Mucosa of descending colon (tissue), 3 donors: ENCODE results near the gene IL12B. TPM values are rescaled to one million over a fixed set of nuclear protein-coding genes. Genes with fewer than 3 reads are reported as not detected.

ENCODE experiments used
- ATAC-seq: fragments of 200-7000 bp; cut with Tn5 transposase; one replicate; pipeline ENCODE4 v1.9.1; 2020; ENCODE audit warnings: mild to moderate bottlenecking, moderate library complexity
- DNase-seq, 3 donors: peaks; one replicate each; pipeline ENCODE4 v3.0.0-alpha.2; 2020
- H3K36me3 ChIP-seq: fragments of 200-600 bp; one replicate; pipeline ENCODE4 v1.8.0; 2021; ENCODE audit warnings: low read depth, mild to moderate bottlenecking
- H3K4me1 ChIP-seq: fragments of 200-600 bp; one replicate; pipeline ENCODE4 v1.8.0; 2021; ENCODE audit warnings: low read depth, mild to moderate bottlenecking
- H3K4me3 ChIP-seq: fragments of 200-600 bp; one replicate; pipeline ENCODE4 v1.8.0; 2021; ENCODE audit warnings: mild to moderate bottlenecking
- H3K9me3 ChIP-seq: fragments of 200-600 bp; one replicate; pipeline ENCODE4 v1.8.0; 2021; ENCODE audit warnings: mild to moderate bottlenecking
- intact Hi-C, 2 donors: fragments of 100-400 bp; cut with DNase I in 1 of 2; cut with micrococcal nuclease in 1 of 2; formaldehyde crosslinking; loops; one replicate each; pipeline versions ENCODE4 v1.11.0 to v1.11.1; 2022; cut with DNase I, micrococcal nuclease
- total RNA-seq, 3 donors: library from RNA; stranded (reverse); fragmentation: NEBNext Ultra II Directional in 2 of 3; extraction: Animal tissue kit (Norgen Biotek cat#: 25700) in 2 of 3; gene quantifications; one replicate each; pipeline versions ENCODE4 v1.2.1 to v1.2.4, GENCODE V29; 2021 to 2023
- TF ChIP-seq, protein P1 (sequence below): fragments of 200-600 bp; IDR thresholded peaks from one replicate; pipeline ENCODE4 v1.8.0; 2022; ENCODE audit warnings: antibody characterized with exemption, mild to moderate bottlenecking
- donor health status: DM: no; HTN: no; CAD: no; lungs with moderate emphysema.
- donor health status: DM: no; HTN: no; CAD: no.
- donor health status: DM: no; HTN: yes; CAD: no.

IL12B gene
- total RNA-seq, 3 donors from 2014 or later: not detected

DNA sequence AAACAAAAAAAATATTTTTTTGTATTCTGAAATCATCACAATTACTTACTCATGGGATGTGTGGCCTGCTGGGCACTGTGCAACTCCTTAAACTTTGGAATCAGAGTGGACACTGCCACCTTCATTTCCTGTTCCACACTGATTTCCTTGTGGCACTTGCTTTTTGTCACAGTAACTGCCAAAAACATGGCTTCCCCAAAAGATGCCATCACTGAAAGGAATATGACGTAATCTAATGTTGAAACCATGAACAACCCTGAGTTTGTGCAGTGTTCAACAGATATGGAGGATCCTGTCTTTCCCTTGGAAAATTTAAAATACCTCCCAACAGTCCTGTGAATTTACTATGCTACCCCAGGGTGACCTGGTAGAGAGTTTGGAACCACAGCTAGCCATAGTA is 12.6 kb upstream of the IL12B start:
- intact Hi-C loops: no loop called here
- TF ChIP-seq, protein P1, sequence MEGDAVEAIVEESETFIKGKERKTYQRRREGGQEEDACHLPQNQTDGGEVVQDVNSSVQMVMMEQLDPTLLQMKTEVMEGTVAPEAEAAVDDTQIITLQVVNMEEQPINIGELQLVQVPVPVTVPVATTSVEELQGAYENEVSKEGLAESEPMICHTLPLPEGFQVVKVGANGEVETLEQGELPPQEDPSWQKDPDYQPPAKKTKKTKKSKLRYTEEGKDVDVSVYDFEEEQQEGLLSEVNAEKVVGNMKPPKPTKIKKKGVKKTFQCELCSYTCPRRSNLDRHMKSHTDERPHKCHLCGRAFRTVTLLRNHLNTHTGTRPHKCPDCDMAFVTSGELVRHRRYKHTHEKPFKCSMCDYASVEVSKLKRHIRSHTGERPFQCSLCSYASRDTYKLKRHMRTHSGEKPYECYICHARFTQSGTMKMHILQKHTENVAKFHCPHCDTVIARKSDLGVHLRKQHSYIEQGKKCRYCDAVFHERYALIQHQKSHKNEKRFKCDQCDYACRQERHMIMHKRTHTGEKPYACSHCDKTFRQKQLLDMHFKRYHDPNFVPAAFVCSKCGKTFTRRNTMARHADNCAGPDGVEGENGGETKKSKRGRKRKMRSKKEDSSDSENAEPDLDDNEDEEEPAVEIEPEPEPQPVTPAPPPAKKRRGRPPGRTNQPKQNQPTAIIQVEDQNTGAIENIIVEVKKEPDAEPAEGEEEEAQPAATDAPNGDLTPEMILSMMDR: no peak
- DNase-seq: no peak
- Histone ChIP-seq H3K9me3 (no peaks in the 10 kb centered on the region), H3K4me3 (no peak overlapping the region), H3K36me3 (no peaks in the 10 kb centered on the region), H3K4me1 (no peaks in the 10 kb centered on the region)
- no peak for ATAC-seq

DNA sequence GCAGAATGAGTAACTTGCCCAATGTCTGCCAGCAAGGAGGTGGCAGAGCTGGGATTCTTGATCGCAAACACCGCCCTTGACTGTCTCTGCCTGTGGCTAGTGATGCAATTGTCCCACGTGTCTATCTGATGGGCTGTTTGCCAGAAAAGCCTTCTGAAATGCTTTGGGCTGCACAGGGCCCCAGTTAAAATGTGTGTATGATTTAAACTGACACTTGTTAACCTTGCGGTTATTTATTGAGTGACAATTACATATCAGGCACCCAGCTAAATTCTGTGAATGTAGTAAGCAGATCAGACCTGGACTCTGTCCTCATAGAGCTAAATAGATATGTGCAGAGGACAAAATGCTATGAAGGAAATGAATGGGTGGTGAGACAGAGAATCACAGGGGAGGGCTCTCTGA is 11.6 kb upstream of the IL12B start:
- ATAC-seq (peak; percentile 75), DNase-seq (peak in 1 of 3 donors; percentile 57)
- intact Hi-C loops: no loop called here

GRCh38 chr5:159341145-159341544 is 10.9 kb upstream of the IL12B start:
- intact Hi-C loops: no loop called here
- DNase-seq: no peak
- Histone ChIP-seq H3K4me3 (no peak overlapping the region), H3K36me3 (no peaks in the 10 kb centered on the region), H3K9me3 (no peaks in the 10 kb centered on the region), H3K4me1 (no peaks in the 10 kb centered on the region)
- ATAC-seq: no peak
- TF ChIP-seq, protein P1: no peak

More for the DNA sequence above, 11.6 kb upstream of the IL12B start:
- TF ChIP-seq, protein P1: no peak
- no peaks in the 10 kb centered on the region for H3K4me1 ChIP-seq
- no peaks in the 10 kb centered on the region for H3K36me3 ChIP-seq
- H3K4me3 ChIP-seq: no peak overlapping the region
- H3K9me3 ChIP-seq: no peaks in the 10 kb centered on the region

DNA sequence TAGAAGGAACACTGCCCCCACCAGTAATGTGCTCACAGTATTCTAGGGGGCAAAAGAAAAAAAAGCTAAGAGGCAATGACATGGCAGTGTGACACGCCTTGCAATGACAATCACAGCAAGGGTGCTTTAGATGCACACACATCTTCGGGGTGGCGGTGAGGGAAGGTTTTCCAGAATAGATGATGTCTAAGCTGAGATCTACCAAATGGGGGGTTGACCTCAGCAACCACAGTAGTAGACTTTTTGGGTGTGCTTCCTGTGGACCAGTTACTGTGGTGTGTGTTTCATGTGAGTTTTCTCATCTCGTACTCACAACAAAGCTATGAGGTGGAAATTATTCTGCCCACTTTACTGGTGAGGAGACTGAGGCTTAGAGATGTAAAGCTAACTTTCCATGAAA is 10.2 kb upstream of the IL12B start:
- ATAC-seq (no peak), DNase-seq (no peak)
- TF ChIP-seq, protein P1: no peak
- Histone ChIP-seq H3K9me3 (no peaks in the 10 kb centered on the region), H3K4me1 (no peaks in the 10 kb centered on the region), H3K36me3 (no peaks in the 10 kb centered on the region), H3K4me3 (no peak overlapping the region)
- intact Hi-C loops: no loop called here

DNA sequence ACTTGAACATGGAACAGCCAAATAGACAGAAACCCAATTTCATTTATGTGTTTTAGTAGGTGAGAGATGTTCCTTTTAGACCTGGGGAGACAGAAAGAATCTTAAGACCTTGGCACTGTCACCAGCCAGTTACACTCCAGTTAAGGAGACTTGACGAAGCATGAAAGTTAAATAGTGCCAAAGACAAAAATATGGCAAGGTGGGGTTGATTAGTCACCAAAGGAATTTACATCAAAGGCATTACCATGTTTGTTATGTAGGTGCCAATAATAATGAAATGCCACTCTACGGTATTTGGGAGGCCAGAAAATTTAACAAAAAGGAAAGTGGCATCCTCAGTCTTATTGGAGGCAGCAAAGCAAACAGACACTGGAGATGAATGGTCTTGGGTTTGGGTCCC is 9.2 kb upstream of the IL12B start:
- H3K4me3 ChIP-seq: no peak overlapping the region
- TF ChIP-seq, protein P1: no peak
- ATAC-seq: no peak
- H3K9me3 ChIP-seq: no peaks in the 10 kb centered on the region
- H3K36me3 ChIP-seq: no peaks in the 10 kb centered on the region
- DNase-seq: no peak
- intact Hi-C loops: no loop called here
- no peaks in the 10 kb centered on the region for H3K4me1 ChIP-seq

GRCh38 chr5:159338118-159338517 is 7.8 kb upstream of the IL12B start:
- ATAC-seq: no peak
- DNase-seq: no peak
- Histone ChIP-seq H3K9me3 (no peaks in the 10 kb centered on the region), H3K36me3 (no peaks in the 10 kb centered on the region), H3K4me1 (no peaks in the 10 kb centered on the region), H3K4me3 (no peak overlapping the region)
- intact Hi-C loops: no loop called here
- TF ChIP-seq, protein P1: no peak
